HG02588 (cell line): Measurements from ENCODE around the gene CDHR2.

Experiments used
- ATAC-seq: cut with Tn5 transposase; IDR thresholded peaks from one replicate; pipeline ENCODE4 v1.9.1; 2021; ENCODE audit warnings: mild to moderate bottlenecking, moderate library complexity; ENCODE audit not compliant: unreplicated experiment

CDHR2 gene

GRCh38 chr5:176618783-176619182 is 69.6 kb downstream of the CDHR2 start:
- ATAC-seq, result no peak

DNA sequence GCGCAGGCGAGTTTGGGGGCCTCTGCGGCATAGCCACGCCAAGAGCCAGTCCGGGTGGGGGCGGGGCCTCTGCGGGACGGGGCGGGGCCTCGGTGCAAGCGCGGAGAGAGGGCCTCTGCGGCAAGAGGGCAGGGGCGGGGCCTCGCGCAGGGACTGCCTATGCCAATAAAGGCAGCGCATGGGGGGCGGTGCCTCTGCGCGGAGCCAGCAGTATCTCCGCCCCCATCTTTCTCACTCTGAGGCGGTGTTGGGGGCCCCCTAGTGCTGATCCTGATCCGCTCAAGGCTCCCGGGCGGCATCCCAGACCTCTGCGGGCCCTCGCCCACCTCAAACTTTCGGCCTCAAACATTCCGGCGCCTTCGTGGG is 70.0 kb downstream of the CDHR2 start:
- ATAC-seq, result peak; percentile 75

GRCh38 chr5:176619569-176620332 is 70.6 kb downstream of the CDHR2 start:
- no peak for ATAC-seq

DNA sequence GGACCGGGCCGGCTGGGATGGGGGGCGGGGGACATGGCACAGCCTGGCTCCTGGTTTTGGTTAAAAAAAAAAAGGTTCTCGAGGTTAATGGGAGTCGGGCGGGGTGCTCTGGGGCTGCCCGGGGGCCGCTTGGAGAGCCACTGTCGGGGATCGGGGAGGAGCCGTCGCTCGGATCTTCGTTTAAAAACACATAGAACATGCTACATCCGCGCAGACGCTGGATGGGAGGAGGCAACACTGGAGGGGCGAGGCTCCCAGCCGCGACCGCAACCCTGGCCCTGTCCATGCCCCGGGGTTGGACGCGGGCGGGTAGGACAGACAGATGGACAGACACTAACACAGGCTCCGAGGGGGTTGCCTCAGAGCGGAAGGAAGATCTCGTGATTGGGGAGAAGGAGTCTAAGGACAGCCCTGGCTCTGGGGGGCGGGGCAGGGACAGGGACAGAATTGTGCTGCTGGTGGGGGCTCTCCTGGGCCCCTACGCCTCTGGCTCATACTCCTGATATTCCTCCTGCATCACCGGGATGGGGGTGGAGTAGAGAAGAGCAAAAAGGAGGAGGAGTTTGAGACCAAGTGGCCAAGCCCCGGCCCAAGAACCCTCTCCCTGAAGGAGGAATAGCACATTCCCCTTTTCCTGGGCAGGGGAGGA is 71.3 kb downstream of the CDHR2 start:
- no peak for ATAC-seq

- no peak for ATAC-seq
Measured at GRCh38 chr5:176621661-176622079, 72.5 kb downstream of the CDHR2 start.

GRCh38 chr5:176624142-176624541 is 75.0 kb downstream of the CDHR2 start:
- ATAC-seq, result no peak

DNA sequence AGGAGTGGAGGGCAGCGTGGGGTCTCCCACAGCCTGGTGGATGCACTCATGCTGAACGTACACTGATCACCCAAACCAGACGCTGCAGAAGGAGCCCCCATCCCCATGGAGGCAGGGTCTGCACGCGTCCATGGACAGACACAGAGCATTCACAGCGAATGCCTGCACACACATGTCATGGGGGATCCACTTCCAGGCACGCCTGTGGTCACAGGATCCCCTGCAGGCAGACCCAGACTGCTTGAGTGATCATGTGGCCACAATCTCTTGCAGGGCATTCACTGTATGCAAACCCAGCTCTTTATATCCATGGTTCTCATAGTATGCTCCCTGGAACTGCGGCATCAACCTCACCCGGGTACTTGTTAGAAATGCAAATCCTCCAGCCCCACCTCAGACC is 75.8 kb downstream of the CDHR2 start:
- ATAC-seq, result no peak

DNA sequence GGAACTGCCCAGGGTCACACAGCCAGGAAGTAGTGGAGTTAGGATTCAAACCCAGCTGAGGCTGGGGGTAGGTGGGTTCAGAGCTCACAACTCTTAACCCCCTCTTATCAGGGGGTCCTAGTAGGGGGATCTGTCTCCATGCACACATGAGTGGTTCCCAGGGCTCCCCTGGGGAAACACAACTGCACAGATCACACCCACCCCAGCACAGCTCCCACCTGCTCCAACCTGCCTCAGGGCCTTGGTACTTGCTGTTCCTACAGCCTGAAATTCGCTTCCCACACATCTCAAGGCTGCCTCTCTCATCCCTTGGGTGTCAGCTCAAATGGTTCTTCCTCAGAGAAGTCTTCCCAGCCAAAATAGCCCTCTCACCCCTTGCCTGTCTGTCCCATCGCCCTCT is 76.4 kb downstream of the CDHR2 start:
- ATAC-seq, result no peak

DNA sequence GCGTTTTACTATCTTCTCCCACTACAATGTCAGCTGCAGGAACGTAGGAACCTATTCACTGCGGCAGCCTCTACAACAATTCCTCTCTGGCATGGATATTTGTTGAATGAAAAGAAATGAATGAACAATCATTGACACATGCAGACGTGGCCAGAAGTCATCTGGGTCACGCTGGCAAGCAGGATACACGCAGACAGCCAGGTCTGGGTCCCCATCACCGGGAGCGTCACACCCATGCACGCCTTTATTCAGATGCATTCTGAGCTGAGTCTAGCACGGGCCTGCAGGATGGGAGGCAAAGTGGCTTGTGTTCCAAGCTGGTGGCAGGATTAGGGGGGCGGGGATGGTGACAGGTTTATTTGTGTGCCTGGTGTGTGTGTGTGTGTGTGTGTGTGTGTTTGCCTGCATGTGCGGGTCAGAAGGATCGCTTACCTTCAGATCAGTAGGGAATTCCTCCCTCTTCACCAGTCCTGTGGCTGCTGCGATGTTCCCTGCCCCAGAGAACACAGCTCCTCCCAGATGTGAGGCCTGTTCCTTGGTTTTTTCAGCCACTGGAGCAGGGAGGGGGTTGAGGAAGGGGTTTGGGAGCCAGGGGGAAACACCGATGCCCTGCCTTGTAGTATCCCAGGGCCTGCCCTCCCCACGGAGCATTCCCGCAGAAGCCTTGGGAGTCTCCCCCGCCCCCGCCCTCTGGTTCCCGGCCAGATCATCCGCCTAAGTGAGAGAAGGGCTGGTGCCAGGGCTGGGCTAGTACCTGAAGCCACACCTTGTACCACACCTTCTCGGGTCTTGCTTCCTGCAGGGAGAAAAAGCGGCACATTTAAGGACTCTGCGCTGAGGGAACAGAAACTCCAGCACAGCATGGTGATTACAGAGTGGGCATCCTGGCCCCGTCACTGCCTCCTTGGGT is 77.1 kb downstream of the CDHR2 start:
- no peak for ATAC-seq

- no peak for ATAC-seq
Measured at GRCh38 chr5:176626876-176627236, 77.7 kb downstream of the CDHR2 start.

DNA sequence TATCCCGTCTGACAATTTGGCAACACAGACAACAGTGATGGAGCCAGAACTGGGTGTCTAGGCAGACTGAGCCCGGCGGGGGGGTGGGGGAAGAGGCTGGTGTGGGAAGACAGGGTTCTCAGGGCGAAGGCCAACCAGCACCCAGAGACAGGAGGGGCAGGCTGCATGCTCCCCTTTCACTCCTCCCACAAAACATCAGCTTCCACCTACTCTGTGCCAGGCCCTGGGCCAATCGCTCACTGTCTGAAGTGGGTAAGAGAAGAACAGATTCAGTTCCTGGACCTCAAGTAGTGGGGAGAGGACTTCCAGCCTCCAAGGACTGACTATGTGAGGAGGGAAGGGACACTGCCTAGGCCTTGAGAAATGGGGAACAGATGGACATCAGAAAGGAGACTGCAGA is 78.4 kb downstream of the CDHR2 start:
- no peak for ATAC-seq

DNA sequence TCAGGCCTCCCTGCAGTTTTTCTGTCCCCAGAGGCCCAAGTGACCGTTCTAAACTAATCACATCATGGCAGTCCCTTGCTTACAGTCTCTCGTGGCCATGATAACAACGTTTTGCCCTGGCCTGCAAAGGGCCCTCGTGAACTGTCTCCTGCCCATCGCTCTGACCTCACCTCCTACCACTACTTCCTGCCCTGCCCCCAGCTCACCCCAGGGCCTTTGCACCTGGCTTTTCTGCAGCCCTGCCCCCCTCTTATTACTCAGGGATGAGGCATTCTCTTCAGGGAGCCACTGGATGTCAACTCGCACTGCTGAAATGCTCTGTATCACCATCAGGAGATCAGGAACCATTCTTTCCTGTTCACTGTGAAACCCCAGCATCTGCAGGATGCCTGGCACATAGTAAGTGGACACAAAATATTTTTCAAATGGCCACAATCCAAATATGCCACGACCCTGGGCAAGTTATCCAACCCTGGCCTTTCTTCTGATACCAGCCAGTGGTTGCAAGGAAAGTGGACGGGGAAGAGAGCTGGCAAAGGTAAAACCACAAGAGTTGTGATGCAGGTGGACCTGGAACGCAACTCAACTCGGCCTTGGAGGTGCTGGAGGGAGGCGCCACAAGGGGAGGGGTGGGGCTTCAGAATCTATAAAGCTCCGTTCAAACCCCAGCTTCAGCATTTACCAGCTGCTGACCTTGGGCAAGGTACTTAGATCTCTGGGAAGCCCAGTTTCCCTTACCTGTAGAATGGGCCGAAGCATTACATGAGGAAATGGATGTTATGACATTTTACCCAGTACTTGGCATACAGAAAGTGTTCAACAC is 79.5 kb downstream of the CDHR2 start:
- no peak for ATAC-seq

- ATAC-seq, result no peak
Measured at GRCh38 chr5:176629317-176629852, 80.2 kb downstream of the CDHR2 start.

GRCh38 chr5:176629853-176630680 is 80.9 kb downstream of the CDHR2 start, which contains the start of the genes EIF4E1B and SNCB:
Gene EIF4E1B (plus strand): TSS chr5:176630675. CDS start chr5:176642788, 12,113 bp downstream.
Gene SNCB (minus strand): TSS chr5:176630534. CDS start chr5:176629654, 880 bp downstream.
- ATAC-seq, result peak; percentile 69

- ATAC-seq, result no peak
Measured at GRCh38 chr5:176630681-176631222, 81.6 kb downstream of the CDHR2 start.

DNA sequence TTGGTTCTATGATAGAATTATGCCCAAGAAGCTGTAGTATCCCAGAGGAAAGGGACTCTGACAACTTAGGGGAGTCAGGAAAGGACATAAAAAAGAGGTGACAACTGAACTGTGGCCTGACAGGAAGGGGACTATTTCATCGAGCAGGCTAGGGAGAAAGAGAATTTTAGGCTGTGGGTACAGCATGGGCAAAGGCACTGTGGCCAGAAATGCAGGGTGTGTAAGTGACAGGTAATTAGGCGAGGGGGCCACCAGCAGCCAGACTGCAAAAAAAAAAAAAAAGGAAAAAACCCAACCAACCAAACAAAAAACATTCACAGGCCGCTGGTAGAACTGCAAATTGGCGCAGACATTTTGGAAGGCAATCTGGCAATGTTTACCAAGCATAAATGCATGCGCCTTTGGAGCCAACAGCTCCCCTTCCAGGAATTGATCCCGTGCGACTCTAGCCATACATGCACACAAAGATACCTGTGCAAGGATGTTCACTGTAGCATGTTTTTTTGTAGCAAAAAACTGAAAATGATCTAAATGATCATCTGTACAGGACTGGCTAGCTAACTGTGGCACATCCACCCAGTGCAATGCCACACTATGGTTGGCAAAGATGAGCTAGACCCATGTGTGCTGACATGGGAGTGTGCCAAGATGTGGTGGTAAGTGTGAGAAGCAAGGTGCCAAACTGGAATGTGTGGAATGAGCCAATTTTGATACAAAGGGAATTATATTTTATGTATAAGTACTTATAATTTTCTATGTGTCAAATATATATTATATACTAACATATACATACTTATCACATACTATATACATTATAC is 82.5 kb downstream of the CDHR2 start:
- ATAC-seq, result no peak

DNA sequence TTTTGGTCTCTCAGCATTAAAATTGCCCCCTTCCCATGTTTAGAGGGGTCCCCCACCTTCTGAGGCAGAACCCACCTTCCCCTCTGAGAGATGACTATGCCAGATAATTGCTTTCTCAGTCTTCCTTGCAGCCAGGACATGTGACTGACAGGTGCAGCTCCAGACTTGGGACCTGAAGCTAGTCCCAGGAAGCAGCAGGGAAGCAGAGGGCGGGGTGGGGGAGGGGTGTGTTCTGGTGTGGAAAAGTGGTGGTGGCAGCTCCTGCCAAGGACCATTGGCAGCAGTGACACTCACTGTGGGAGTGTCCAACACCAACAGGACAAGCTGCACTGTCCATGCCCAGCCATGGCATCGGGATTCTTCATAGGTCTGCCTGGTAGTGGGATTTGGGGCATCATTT is 83.6 kb downstream of the CDHR2 start:
- no peak for ATAC-seq

DNA sequence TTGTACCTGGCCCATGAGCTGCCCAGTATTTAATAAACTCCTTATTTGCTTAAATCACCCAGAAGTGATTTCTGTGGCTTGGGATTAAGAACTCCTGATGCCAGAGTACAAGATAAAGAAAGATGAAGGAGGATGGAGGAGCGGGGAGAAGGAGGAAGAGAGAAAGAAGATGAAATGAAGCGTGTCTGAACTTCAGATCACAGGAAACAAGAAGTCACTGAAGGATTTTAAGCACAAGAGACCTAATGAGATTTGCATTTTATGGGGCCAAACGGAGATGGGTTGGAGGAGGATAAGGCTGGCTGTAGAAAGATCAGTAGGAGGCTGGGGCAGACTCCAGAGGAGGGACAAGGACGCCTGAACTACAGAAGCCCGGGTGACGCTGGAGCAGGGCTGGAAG is 84.5 kb downstream of the CDHR2 start:
- no peak for ATAC-seq
